ENCODE data around the gene CDKAL1. TPM values are rescaled to one million over a fixed set of nuclear protein-coding genes. Genes with fewer than 3 reads are reported as not detected.

Gene CDKAL1
- total and polyA plus RNA-seq, 10 donors = 4.8 to 26.9 (median 20.1) TPM

DNA sequence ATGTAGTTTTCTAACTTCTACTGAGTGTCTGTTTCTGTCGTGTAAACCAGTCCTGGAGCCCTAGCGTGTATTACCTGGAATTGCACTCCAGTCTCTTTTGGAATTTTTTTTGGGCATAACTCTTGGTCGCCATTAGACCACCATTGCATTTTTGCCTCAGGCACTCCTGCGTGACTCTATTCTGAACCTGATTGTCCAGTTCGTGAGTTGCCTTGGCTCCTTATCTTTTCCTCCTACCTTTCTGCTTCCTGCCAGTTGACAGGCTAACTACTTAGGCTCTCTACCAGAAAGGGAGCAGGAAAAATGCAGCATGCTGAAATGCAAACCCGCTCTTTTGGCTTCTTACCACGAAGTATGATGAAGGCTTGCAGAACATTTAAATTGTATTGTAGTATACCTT lies 568.4 kb downstream of the CDKAL1 start:
- WGBS, 5 donors = 85 to 95% (median 90%) methylated on average over 7 of the region's 7 CpGs
- intact Hi-C loops (cut with DNase I; ENCODE audit: low total_unique reads) = no loop called here
- H3K4me3 ChIP-seq = no peak overlapping the region
- TF ChIP-seq, protein P1, sequence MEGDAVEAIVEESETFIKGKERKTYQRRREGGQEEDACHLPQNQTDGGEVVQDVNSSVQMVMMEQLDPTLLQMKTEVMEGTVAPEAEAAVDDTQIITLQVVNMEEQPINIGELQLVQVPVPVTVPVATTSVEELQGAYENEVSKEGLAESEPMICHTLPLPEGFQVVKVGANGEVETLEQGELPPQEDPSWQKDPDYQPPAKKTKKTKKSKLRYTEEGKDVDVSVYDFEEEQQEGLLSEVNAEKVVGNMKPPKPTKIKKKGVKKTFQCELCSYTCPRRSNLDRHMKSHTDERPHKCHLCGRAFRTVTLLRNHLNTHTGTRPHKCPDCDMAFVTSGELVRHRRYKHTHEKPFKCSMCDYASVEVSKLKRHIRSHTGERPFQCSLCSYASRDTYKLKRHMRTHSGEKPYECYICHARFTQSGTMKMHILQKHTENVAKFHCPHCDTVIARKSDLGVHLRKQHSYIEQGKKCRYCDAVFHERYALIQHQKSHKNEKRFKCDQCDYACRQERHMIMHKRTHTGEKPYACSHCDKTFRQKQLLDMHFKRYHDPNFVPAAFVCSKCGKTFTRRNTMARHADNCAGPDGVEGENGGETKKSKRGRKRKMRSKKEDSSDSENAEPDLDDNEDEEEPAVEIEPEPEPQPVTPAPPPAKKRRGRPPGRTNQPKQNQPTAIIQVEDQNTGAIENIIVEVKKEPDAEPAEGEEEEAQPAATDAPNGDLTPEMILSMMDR (IDR thresholded peaks at IDR 0.05 in 8 of 11, conservative IDR thresholded peaks at IDR 0.05 in 3 of 11) = no peak
- TF ChIP-seq POLR2A (IDR thresholded peaks at IDR 0.05) = no peak
- no peak for TF ChIP-seq POLR2AphosphoS5 (IDR thresholded peaks at IDR 0.05)
- H3K36me3 ChIP-seq = no peaks in the 10 kb centered on the region
- H3K27ac ChIP-seq = no peak overlapping the region
- no peaks in the 10 kb centered on the region for H3K9me3 ChIP-seq
- no peaks in the 10 kb centered on the region for H3K27me3 ChIP-seq (replicated peaks in 1 of 7)
- DNase-seq = no peak
- H3K4me1 ChIP-seq = peaks cover 0 to 29% (median 16%) of the 10 kb centered on the region in 6 donors

DNA sequence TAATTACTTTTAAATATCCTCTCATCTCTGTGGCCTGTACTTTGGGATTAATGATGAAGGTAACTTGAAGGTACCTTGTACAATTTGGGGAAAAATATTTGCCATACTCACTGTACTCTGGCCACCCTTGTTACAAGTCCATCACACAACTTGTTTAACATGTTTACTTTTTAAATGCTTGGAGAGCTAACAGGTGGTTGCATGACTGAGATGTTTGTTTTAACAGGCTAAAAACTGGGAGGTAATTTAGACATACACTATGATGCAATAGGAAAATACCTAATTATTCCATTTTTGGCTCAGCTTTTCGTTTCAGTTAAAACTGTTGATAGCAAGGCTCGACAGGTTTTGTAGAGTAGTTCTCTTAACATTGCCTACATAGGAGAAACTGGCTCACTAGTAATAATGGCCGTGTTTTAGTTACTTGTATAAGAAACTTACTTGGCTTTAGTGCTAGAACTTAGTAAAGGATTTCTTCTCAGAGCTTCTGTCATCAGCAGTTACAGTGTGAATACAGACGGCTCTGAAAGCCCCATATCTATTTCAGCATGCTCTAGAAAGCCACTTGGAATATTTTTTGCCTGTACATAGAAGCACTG lies 569.5 kb downstream of the CDKAL1 start:
- no peak for DNase-seq
- WGBS, 5 donors = 80 to 87% (median 83%) methylated on average over 4 of the region's 4 CpGs
- Histone ChIP-seq H3K9me3 (no peaks in the 10 kb centered on the region), H3K36me3 (no peaks in the 10 kb centered on the region), H3K27me3 (replicated peaks in 1 of 7) (no peaks in the 10 kb centered on the region), H3K4me3 (no peak overlapping the region), H3K4me1 (peaks cover 0 to 29% (median 16%) of the 10 kb centered on the region in 6 donors), H3K27ac (no peak overlapping the region)
- TF ChIP-seq, protein P1 (IDR thresholded peaks at IDR 0.05 in 8 of 11, conservative IDR thresholded peaks at IDR 0.05 in 3 of 11) = no peak
- TF ChIP-seq POLR2AphosphoS5 (IDR thresholded peaks at IDR 0.05) = no peak
- no peak for TF ChIP-seq POLR2A (IDR thresholded peaks at IDR 0.05)
- intact Hi-C loops (cut with DNase I; ENCODE audit: low total_unique reads) = no loop called here

DNA sequence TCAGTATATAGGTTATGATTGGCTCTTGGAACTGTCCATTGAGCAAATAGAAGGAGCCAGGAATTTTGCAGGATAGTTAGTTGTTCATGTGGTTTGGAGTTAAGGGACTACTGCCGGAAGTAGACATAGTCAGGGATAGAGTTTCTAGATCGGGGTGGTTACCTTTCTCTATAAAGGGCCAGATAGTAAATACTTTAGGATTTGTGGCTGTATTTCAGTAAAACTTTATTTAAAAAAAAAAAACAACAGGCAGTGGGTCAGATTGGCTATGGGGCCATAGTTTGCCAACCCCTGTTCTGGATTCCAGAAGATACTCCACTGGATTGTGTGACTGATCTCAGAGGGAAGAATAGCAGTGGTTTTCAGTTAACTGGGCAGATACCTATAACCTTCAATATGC lies 570.0 kb downstream of the CDKAL1 start:
- H3K36me3 ChIP-seq = no peaks in the 10 kb centered on the region
- no peaks in the 10 kb centered on the region for H3K9me3 ChIP-seq
- H3K27me3 ChIP-seq (replicated peaks in 1 of 7) = no peaks in the 10 kb centered on the region
- WGBS, 5 donors = 95 to 99% (median 98%) methylated on average over 2 of the region's 2 CpGs
- intact Hi-C loops (cut with DNase I; ENCODE audit: low total_unique reads) = no loop called here
- TF ChIP-seq POLR2A (IDR thresholded peaks at IDR 0.05) = no peak
- TF ChIP-seq POLR2AphosphoS5 (IDR thresholded peaks at IDR 0.05) = no peak
- TF ChIP-seq, protein P1 (IDR thresholded peaks at IDR 0.05 in 8 of 11, conservative IDR thresholded peaks at IDR 0.05 in 3 of 11) = no peak
- no peak for DNase-seq
- peaks cover 0 to 30% (median 14%) of the 10 kb centered on the region in 6 donors for H3K4me1 ChIP-seq
- no peak overlapping the region for H3K4me3 ChIP-seq
- no peak overlapping the region for H3K27ac ChIP-seq

DNA sequence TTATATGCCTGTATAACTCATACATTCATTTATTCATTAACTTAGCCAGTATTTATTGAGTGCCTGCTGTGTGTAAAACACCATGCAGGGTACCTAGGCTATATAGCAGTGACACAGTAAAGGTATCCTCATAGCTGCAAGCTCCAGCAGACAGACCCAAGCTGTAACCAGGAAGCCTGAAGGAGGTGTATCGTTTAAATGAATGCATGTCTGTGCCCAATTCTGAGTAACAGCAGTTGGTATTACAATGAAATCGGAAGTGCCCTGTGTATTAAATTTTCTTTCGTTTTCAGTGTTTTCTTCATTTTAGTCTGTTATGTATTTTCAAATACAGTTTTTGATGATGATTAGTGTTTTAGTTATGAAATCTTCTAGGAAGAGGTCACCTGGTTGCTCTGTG lies 573.5 kb downstream of the CDKAL1 start:
- TF ChIP-seq, protein P1 (IDR thresholded peaks at IDR 0.05 in 8 of 11, conservative IDR thresholded peaks at IDR 0.05 in 3 of 11) = no peak
- no peak for TF ChIP-seq POLR2A (IDR thresholded peaks at IDR 0.05)
- TF ChIP-seq POLR2AphosphoS5 (IDR thresholded peaks at IDR 0.05) = no peak
- peaks cover 0 to 23% (median 5%) of the 10 kb centered on the region in 6 donors for H3K4me1 ChIP-seq
- no peaks in the 10 kb centered on the region for H3K9me3 ChIP-seq
- no peak overlapping the region for H3K4me3 ChIP-seq
- intact Hi-C loops (cut with DNase I; ENCODE audit: low total_unique reads) = no loop called here
- H3K36me3 ChIP-seq = no peaks in the 10 kb centered on the region
- H3K27ac ChIP-seq = no peak overlapping the region
- DNase-seq = no peak
- 82 to 98% (median 92%) methylated on average over 3 of the region's 3 CpGs for WGBS, 5 donors
- no peaks in the 10 kb centered on the region for H3K27me3 ChIP-seq (replicated peaks in 1 of 7)

All from spleen (tissue), 11 donors.